GM19395 (cell line): Measurements from ENCODE around the gene DUS2.
"Not testable (repeated sequence)": the region's sequence is repeated elsewhere in the genome, so short reads cannot be mapped to it uniquely, and the experiment has no call there.

ENCODE experiments used
- ATAC-seq: cut with Tn5 transposase; IDR thresholded peaks from one replicate; pipeline ENCODE4 v1.9.1; 2021; ENCODE audit warnings: mild to moderate bottlenecking, moderate library complexity; ENCODE audit not compliant: unreplicated experiment

Gene DUS2

GRCh38 chr16:68089067-68089466 lies 66.0 kb downstream of the DUS2 start:
- ATAC-seq, result no peak

- ATAC-seq, result no peak
These were observed 67.0 kb downstream of the DUS2 start for GRCh38 chr16:68090130-68090529.

GRCh38 chr16:68090533-68090932 lies 67.4 kb downstream of the DUS2 start:
- no peak for ATAC-seq

- ATAC-seq, result no peak
These were observed 68.5 kb downstream of the DUS2 start for GRCh38 chr16:68091380-68092261.

GRCh38 chr16:68092275-68092674 lies 69.2 kb downstream of the DUS2 start:
- ATAC-seq, result not testable (repeated sequence)

GRCh38 chr16:68093816-68094613 lies 70.9 kb downstream of the DUS2 start:
- no peak for ATAC-seq

GRCh38 chr16:68094614-68094934 lies 71.5 kb downstream of the DUS2 start:
- no peak for ATAC-seq

GRCh38 chr16:68096491-68096890 lies 73.4 kb downstream of the DUS2 start:
- no peak for ATAC-seq

- no peak for ATAC-seq
These were observed 74.0 kb downstream of the DUS2 start for GRCh38 chr16:68097088-68097487.

- ATAC-seq, result no peak
These were observed 74.8 kb downstream of the DUS2 start for GRCh38 chr16:68097895-68098294.

- no peak for ATAC-seq
These were observed 77.4 kb downstream of the DUS2 start for GRCh38 chr16:68100488-68100887.

- ATAC-seq, result no peak
These were observed 82.5 kb downstream of the DUS2 start for GRCh38 chr16:68105611-68106010.

GRCh38 chr16:68107230-68107928 lies 84.3 kb downstream of the DUS2 start:
- not testable (repeated sequence) for ATAC-seq

- not testable (repeated sequence) for ATAC-seq
These were observed 86.1 kb downstream of the DUS2 start for GRCh38 chr16:68109156-68109555.

GRCh38 chr16:68110611-68111010 lies 87.5 kb downstream of the DUS2 start:
- not testable (repeated sequence) for ATAC-seq

- ATAC-seq, result no peak
These were observed 88.3 kb downstream of the DUS2 start for GRCh38 chr16:68111379-68111778.

- no peak for ATAC-seq
These were observed 90.1 kb downstream of the DUS2 start for GRCh38 chr16:68113059-68113761.

GRCh38 chr16:68113765-68114240 lies 90.7 kb downstream of the DUS2 start:
- no peak for ATAC-seq

GRCh38 chr16:68114939-68115338 lies 91.9 kb downstream of the DUS2 start:
- not testable (repeated sequence) for ATAC-seq

- no peak for ATAC-seq
These were observed 92.8 kb downstream of the DUS2 start for GRCh38 chr16:68115851-68116250.
